Transverse colon (tissue), 4 donors: Measurements from ENCODE around the gene CD59. TPM values are rescaled to one million over a fixed set of nuclear protein-coding genes. Genes with fewer than 3 reads are reported as not detected.

ENCODE experiments used
- DNase-seq: peaks from one replicate; pipeline ENCODE4 v3.0.0-alpha.2; 2019
- H3K27ac ChIP-seq, 4 donors: fragments of 200-600 bp; sonication (generic); 2 replicates each; pipeline ENCODE4 v1.5.1; 2016 to 2018; ENCODE audit warnings: inconsistent platforms in 4 of 4
- H3K27me3 ChIP-seq: fragments of 200-600 bp; sonication (generic); 2 replicates; pipeline ENCODE4 v1.5.1; 2017; ENCODE audit warnings: inconsistent platforms
- H3K36me3 ChIP-seq, 4 donors: fragments of 200-600 bp; sonication (generic); 2 replicates each; pipeline ENCODE4 v1.5.1; 2017 to 2019; ENCODE audit warnings: inconsistent platforms in 4 of 4
- H3K4me1 ChIP-seq, 4 donors: fragments of 200-600 bp; sonication (generic); 2 replicates each; pipeline ENCODE4 v1.5.1; 2017 to 2020; ENCODE audit warnings: inconsistent platforms in 4 of 4
- H3K4me3 ChIP-seq, 4 donors: fragments of 200-600 bp; sonication (generic); 1 replicate in 1 of 4; 2 replicates in 3 of 4; pipeline versions ENCODE4 v1.5.1 to v1.6.1; 2017 to 2019; ENCODE audit warnings: inconsistent platforms in 4 of 4
- H3K9me3 ChIP-seq, 2 donors: fragments of 200-600 bp; sonication (generic); 2 replicates each; pipeline ENCODE4 v1.5.1; 2017 to 2019; ENCODE audit warnings: inconsistent platforms in 2 of 2
- CTCF ChIP-seq, 5 experiments: fragments of 200-600 bp in 3 of 5; fragments of 450-650 bp in 2 of 5; sonication (generic) in 3 of 5; IDR thresholded peaks; 1 replicate in 2 of 5; 2 replicates in 3 of 5; pipeline ENCODE4 v1.5.1; 2016 to 2017; ENCODE audit warnings: antibody characterized with exemption in 5 of 5, inconsistent platforms in 3 of 5, mild to moderate bottlenecking in 2 of 5, moderate library complexity in 1 of 5
- EP300 ChIP-seq: sonication (generic); formaldehyde crosslinking; IDR thresholded peaks from one replicate; pipeline ENCODE4 v1.6.1; 2017; ENCODE audit warnings: antibody characterized with exemption, low read depth
- POLR2A ChIP-seq: fragments of 450-650 bp; IDR thresholded peaks from one replicate; pipeline ENCODE4 v1.6.1; 2016; ENCODE audit warnings: antibody characterized with exemption, mild to moderate bottlenecking, moderate library complexity
- POLR2AphosphoS5 ChIP-seq, 3 donors: sonication (generic); formaldehyde crosslinking; IDR thresholded peaks; one replicate each; pipeline ENCODE4 v1.6.1; 2016; ENCODE audit warnings: antibody characterized with exemption in 3 of 3
- WGBS, 2 donors: methylation state at CpG; one replicate each; pipeline ENCODE4 v1.1.5; 2018; ENCODE audit warnings: low coverage in 1 of 2; 5-methylcytosine and 5-hydroxymethylcytosine counted together
- in situ Hi-C, 4 donors: fragments of 200-750 bp; cut with MboI; loops; one replicate each; pipeline versions ENCODE4 v1.15.0 to v1.15.1; 2017; ENCODE audit warnings: low sequenced_read_pairs in 3 of 4, low pct_ligation_motif_present in 1 of 4, low pct_unique_long_range_greater_than_20kb in 1 of 4
- intact Hi-C: fragments of 100-400 bp; cut with DNase I; formaldehyde crosslinking; loops from one replicate; pipeline ENCODE4 v1.15.1; 2023; ENCODE audit warnings: low total_unique reads
- total RNA-seq, 4 donors: library from RNA; depleted of rRNA; stranded (reverse); fragments of >200 nt; gene quantifications; one replicate each; pipeline ENCODE4 v1.1.0, GENCODE V29; 2016

CD59 gene
- total RNA-seq, 4 donors from 2014 or later = 64.7 to 213 (median 170) TPM

DNA sequence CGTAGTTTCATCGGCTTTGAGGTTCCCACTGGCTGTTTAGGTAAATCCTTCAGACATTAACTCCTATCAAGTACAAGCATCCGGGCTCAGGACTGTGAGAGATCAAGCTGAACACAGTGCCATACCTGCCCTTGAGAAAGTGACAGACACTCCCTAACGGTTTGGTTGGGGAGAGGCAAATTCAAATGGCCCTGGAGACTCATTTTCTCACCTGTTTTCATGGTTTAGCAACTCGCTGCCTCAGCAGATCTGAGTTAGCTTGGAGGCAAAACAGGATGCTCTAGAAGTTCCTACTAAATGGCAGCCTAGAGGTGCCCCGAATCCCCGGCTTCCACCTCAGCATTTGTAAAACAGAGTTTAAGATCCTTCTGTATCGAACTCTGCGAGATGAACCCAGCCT is 41.7 kb upstream of the CD59 start:
- intact Hi-C loops = loop anchor here (2.0 kb wide), 1 partner anchor 73 kb away; no protein-coding TSS in a partner anchor

GRCh38 chr11:33775832-33776470 is 39.7 kb upstream of the CD59 start:
- Histone ChIP-seq H3K4me3 (no peak overlapping the region), H3K27me3 (peaks cover 29% of the 10 kb centered on the region), H3K9me3 (no peaks in the 10 kb centered on the region), H3K27ac (peak overlapping the region in 3 of 4 donors; percentile 83 to 88 (median 86)), H3K36me3 (no peaks in the 10 kb centered on the region), H3K4me1 (peaks cover 14 to 34% (median 28%) of the 10 kb centered on the region in 4 donors)
- intact Hi-C loops = loop anchor here (2.0 kb wide), 2 partner anchors 71 to 79 kb away; no protein-coding TSS in a partner anchor
- 21 to 22% methylated on average over 1 of the region's 1 CpG for WGBS, 2 donors
- DNase-seq = no peak
- no peak for TF ChIP-seq CTCF (IDR thresholded peaks at IDR 0.05)
- TF ChIP-seq POLR2A = no peak
- TF ChIP-seq POLR2AphosphoS5 (IDR thresholded peaks at IDR 0.05) = no peak
- no peak for TF ChIP-seq EP300
- in situ Hi-C loops = no loop called here

More for the DNA sequence above, 41.7 kb upstream of the CD59 start:
- Histone ChIP-seq H3K9me3 (no peaks in the 10 kb centered on the region), H3K36me3 (no peaks in the 10 kb centered on the region), H3K27ac (no peak overlapping the region), H3K4me1 (peaks cover 13 to 25% (median 23%) of the 10 kb centered on the region in 4 donors), H3K27me3 (peaks cover 29% of the 10 kb centered on the region), H3K4me3 (no peak overlapping the region)
- 77 to 84% methylated on average over 6 to 9 of the region's 9 CpGs for WGBS, 2 donors
- no peak for DNase-seq
- no peak for TF ChIP-seq POLR2A
- TF ChIP-seq EP300 = no peak
- TF ChIP-seq POLR2AphosphoS5 (IDR thresholded peaks at IDR 0.05) = no peak
- no peak for TF ChIP-seq CTCF (IDR thresholded peaks at IDR 0.05)
- in situ Hi-C loops = no loop called here

DNA sequence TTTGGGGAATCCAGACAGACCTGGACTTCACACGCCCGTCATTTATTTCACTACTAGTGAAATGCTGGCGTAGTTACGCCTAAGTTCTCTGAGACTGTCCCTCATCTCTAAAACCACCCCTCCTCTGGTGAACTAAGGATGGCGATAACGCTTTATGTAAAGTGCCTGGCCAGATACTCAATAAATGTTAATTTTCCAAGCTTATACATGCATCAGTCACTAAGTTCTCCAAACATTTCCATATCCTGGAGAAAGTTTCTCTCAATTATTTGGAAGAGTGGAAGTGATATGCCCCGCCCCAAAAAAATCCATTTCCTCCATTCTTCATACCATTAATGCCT is 39.2 kb upstream of the CD59 start:
- 62 to 80% methylated on average over 7 of the region's 7 CpGs for WGBS, 2 donors
- Histone ChIP-seq H3K4me1 (peaks cover 14 to 34% (median 28%) of the 10 kb centered on the region in 4 donors), H3K27ac (peak overlapping the region in 3 of 4 donors; percentile 83 to 88 (median 86)), H3K36me3 (peaks cover 0 to 1% (median 0%) of the 10 kb centered on the region in 4 donors), H3K9me3 (no peaks in the 10 kb centered on the region), H3K4me3 (no peak overlapping the region), H3K27me3 (peaks cover 29% of the 10 kb centered on the region)
- TF ChIP-seq POLR2AphosphoS5 (IDR thresholded peaks at IDR 0.05) (no peak), POLR2A (no peak), CTCF (IDR thresholded peaks at IDR 0.05) (no peak), EP300 (no peak)
- intact Hi-C loops = loop anchor here (2.0 kb wide), 1 partner anchor 79 kb away; no protein-coding TSS in a partner anchor
- in situ Hi-C loops = no loop called here
- no peak for DNase-seq

DNA sequence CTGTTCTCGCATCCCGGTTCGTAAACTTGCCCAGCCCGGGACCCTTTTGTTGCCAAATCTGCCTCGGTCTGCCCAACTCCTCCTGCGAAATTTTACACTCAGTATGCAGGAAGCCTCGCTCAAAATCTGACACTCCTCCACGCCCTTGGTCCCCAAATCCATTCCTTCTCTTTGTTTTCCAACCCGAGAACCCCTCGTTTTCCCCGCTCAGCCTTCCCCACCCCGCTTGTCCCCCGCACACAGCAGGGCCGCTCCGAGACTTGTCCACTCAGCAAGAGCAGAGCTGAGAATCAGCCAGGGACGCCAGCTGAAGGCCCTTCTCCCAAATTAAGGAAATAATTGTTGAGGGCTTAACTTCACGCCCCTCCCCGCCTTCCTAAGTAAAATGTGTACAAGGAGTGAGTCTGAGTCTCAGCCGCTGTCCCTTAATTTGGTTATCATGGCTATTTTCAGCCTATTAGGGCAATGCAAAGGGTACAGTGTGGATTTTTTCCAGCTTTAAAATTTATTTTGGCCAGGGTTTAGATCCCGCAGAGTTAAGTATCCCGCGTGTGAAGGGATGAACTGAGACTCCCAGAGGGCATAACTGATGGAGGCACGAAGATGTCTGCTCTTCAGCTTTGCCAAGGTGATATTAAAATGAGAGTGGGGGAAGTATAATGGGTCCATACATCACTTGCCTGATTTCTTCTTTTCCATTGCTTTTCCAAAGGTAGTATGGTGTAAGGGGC is 38.7 kb upstream of the CD59 start:
- H3K27me3 ChIP-seq = peaks cover 25% of the 10 kb centered on the region
- peak overlapping the region; percentile 80 to 96 (median 90) for H3K4me3 ChIP-seq
- H3K27ac ChIP-seq = peak overlapping the region; percentile 83 to 88 (median 84)
- peaks cover 14 to 34% (median 28%) of the 10 kb centered on the region in 4 donors for H3K4me1 ChIP-seq
- intact Hi-C loops = loop anchor here (2.0 kb wide), 1 partner anchor 78 kb away; no protein-coding TSS in a partner anchor
- WGBS, 2 donors = 3 to 9% methylated on average over 5 to 23 of the region's 23 CpGs
- DNase-seq = peak; percentile 28
- in situ Hi-C loops = no loop called here
- TF ChIP-seq POLR2AphosphoS5 (IDR thresholded peaks at IDR 0.05) = no peak
- TF ChIP-seq CTCF (IDR thresholded peaks at IDR 0.05) = no peak
- no peak for TF ChIP-seq POLR2A
- no peak for TF ChIP-seq EP300
- peaks cover 0 to 7% (median 0%) of the 10 kb centered on the region in 4 donors for H3K36me3 ChIP-seq
- H3K9me3 ChIP-seq = no peaks in the 10 kb centered on the region
